ENCODE measurements around the gene BASP1.

BASP1 gene

DNA sequence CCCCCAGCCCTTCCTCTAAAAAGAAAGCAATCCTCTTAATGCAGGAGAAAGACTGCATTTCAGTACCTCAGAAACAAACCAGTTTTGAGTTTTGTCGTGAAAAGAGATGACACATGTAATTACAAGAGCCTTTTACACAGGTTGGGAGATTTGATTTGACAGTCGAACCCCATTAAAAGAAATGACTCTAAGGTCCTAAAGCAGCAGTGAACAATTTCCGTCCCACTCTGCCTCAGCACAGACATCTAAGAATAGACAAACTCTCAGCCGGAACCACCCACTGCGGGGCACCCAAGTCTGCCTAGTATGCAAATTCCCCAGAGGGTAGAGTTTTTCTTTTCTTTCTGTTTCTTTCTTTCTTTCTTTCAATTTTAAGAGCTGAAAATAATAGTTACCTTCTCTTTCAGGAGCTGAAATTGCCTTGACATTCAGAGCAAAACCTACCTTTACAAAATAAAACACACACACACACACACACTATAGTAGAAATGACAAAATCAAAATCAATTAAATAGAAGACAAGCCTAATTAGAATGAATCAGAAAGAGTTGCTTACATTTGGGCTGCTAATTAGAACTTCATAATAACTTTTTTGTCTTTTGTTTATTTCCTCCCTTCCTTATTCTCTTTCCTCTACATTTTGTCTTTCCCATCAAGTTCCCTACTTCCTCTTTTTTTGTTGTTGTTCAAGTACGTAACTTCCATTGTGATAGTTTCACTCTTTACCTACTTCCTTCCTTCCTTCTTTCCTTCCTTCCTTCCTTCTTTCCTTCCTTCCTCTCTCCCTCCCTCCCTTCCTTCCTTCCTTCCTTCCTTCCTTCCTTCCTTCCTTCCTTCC lies 65.1 kb downstream of the BASP1 start:
- Histone ChIP-seq H3K4me3 (replicated peaks; ENCODE audit: insufficient read depth, low read length) (no peak overlapping the region), H3K27me3 (ENCODE audit: insufficient read depth, poor library complexity, severe bottlenecking) (no peaks in the 10 kb centered on the region), H3K27ac (replicated peaks) (no peak overlapping the region)
- no peak for DNase-seq (ENCODE audit: low read depth in 1 of 2, low spot score in 1 of 2)
- TF ChIP-seq POLR2AphosphoS5 (IDR thresholded peaks at IDR 0.05; ENCODE audit: low read depth) (no peak), SPI1 (IDR thresholded peaks at IDR 0.05; ENCODE audit: borderline replicate concordance, low read depth) (peak; percentile 80; the same call in 1 of the 2 replicates)

DNA sequence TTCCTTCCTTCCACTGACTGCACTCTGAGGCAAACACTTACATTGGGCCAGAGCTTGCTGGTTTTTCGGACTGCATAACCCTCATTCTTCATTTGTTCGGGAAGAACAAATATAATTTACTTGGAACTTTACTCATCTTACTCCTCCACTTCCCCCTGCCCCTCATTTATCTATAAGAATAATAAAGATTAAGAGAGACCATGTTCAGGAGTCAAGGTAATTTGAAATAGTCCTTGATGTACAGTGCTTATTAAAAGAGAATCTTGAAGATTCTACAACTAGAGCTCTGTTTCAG lies 65.6 kb downstream of the BASP1 start:
- DNase-seq (ENCODE audit: low read depth in 1 of 2, low spot score in 1 of 2): no peak
- H3K27me3 ChIP-seq (ENCODE audit: insufficient read depth, poor library complexity, severe bottlenecking): no peaks in the 10 kb centered on the region
- H3K27ac ChIP-seq (replicated peaks): no peak overlapping the region
- H3K4me3 ChIP-seq (replicated peaks; ENCODE audit: insufficient read depth, low read length): no peak overlapping the region
- no peak for TF ChIP-seq SPI1 (IDR thresholded peaks at IDR 0.05; ENCODE audit: borderline replicate concordance, low read depth)
- TF ChIP-seq POLR2AphosphoS5 (IDR thresholded peaks at IDR 0.05; ENCODE audit: low read depth): no peak
- TF ChIP-seq GABPA (IDR thresholded peaks at IDR 0.05; ENCODE audit: low read depth): no peak
- TF ChIP-seq, protein P1, sequence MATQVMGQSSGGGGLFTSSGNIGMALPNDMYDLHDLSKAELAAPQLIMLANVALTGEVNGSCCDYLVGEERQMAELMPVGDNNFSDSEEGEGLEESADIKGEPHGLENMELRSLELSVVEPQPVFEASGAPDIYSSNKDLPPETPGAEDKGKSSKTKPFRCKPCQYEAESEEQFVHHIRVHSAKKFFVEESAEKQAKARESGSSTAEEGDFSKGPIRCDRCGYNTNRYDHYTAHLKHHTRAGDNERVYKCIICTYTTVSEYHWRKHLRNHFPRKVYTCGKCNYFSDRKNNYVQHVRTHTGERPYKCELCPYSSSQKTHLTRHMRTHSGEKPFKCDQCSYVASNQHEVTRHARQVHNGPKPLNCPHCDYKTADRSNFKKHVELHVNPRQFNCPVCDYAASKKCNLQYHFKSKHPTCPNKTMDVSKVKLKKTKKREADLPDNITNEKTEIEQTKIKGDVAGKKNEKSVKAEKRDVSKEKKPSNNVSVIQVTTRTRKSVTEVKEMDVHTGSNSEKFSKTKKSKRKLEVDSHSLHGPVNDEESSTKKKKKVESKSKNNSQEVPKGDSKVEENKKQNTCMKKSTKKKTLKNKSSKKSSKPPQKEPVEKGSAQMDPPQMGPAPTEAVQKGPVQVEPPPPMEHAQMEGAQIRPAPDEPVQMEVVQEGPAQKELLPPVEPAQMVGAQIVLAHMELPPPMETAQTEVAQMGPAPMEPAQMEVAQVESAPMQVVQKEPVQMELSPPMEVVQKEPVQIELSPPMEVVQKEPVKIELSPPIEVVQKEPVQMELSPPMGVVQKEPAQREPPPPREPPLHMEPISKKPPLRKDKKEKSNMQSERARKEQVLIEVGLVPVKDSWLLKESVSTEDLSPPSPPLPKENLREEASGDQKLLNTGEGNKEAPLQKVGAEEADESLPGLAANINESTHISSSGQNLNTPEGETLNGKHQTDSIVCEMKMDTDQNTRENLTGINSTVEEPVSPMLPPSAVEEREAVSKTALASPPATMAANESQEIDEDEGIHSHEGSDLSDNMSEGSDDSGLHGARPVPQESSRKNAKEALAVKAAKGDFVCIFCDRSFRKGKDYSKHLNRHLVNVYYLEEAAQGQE (IDR thresholded peaks at IDR 0.05; ENCODE audit: insufficient replicate concordance, low read depth): no peak
- TF ChIP-seq, protein P2, sequence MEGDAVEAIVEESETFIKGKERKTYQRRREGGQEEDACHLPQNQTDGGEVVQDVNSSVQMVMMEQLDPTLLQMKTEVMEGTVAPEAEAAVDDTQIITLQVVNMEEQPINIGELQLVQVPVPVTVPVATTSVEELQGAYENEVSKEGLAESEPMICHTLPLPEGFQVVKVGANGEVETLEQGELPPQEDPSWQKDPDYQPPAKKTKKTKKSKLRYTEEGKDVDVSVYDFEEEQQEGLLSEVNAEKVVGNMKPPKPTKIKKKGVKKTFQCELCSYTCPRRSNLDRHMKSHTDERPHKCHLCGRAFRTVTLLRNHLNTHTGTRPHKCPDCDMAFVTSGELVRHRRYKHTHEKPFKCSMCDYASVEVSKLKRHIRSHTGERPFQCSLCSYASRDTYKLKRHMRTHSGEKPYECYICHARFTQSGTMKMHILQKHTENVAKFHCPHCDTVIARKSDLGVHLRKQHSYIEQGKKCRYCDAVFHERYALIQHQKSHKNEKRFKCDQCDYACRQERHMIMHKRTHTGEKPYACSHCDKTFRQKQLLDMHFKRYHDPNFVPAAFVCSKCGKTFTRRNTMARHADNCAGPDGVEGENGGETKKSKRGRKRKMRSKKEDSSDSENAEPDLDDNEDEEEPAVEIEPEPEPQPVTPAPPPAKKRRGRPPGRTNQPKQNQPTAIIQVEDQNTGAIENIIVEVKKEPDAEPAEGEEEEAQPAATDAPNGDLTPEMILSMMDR (IDR thresholded peaks at IDR 0.05; ENCODE audit: insufficient read depth, low read length): no peak

DNA sequence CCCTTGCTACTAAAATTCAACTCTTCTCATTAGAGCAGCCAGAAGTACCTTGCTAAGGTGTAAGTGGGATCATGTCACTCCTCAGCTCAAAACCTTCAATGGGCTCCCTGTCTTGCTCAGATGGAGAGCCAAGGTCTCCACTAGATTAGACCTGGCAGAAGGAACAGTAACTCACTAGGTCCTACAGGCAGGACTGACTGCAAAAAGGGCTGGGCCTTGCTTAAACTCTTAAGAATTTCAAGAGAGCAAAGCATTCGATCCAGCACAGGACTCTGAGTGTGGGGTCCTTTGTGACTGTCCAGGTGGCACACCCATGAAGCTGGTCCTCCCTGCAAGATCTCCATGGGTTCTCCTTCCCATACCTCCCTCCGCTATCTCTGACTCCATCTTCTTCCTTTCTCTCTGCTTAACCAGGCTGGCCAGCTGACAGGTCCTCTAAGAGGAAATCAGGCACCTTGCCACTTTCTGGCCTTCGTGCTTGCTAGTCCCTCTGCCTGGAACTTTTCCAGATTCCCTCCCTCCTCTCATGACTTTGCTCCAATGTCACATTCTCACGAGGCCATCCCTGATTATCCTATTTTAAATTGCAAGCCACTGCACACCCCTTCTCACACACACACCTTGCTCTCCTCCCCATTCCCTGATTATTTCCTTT lies 70.2 kb downstream of the BASP1 start:
- no peaks in the 10 kb centered on the region for H3K27me3 ChIP-seq (ENCODE audit: insufficient read depth, poor library complexity, severe bottlenecking)
- no peak for DNase-seq (ENCODE audit: low read depth in 1 of 2, low spot score in 1 of 2)
- H3K4me3 ChIP-seq (replicated peaks; ENCODE audit: insufficient read depth, low read length): no peak overlapping the region
- TF ChIP-seq GABPA (IDR thresholded peaks at IDR 0.05; ENCODE audit: low read depth) (no peak), SPI1 (IDR thresholded peaks at IDR 0.05; ENCODE audit: borderline replicate concordance, low read depth) (no peak), POLR2AphosphoS5 (IDR thresholded peaks at IDR 0.05; ENCODE audit: low read depth) (no peak)
- TF ChIP-seq, protein P1 (IDR thresholded peaks at IDR 0.05; ENCODE audit: insufficient replicate concordance, low read depth): no peak
- TF ChIP-seq, protein P2 (IDR thresholded peaks at IDR 0.05; ENCODE audit: insufficient read depth, low read length): no peak
- H3K27ac ChIP-seq (replicated peaks): no peak overlapping the region

DNA sequence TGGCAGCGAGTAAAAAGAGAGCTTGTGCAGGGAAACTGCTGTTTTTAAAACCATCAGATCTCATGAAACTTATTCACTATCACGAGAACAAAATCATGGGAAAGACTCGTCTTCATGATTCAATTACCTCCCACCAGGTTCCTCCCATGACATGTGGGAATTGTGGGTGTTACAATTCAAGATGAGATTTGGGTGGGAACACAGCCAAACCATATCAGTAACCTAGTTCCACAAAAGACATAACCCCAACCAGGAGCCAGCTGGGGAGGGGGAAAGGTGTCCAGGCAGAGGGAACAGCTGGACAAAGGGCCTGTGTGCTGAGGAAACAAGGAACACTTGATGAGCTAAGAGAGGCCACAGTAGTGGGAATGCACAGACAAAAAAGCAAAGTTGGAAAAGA lies 71.1 kb downstream of the BASP1 start:
- no peak for TF ChIP-seq GABPA (IDR thresholded peaks at IDR 0.05; ENCODE audit: low read depth)
- TF ChIP-seq, protein P2 (IDR thresholded peaks at IDR 0.05; ENCODE audit: insufficient read depth, low read length): no peak
- TF ChIP-seq, protein P1 (IDR thresholded peaks at IDR 0.05; ENCODE audit: insufficient replicate concordance, low read depth): no peak
- no peak for TF ChIP-seq POLR2AphosphoS5 (IDR thresholded peaks at IDR 0.05; ENCODE audit: low read depth)
- TF ChIP-seq SPI1 (IDR thresholded peaks at IDR 0.05; ENCODE audit: borderline replicate concordance, low read depth): no peak
- DNase-seq (ENCODE audit: low read depth in 1 of 2, low spot score in 1 of 2): no peak
- Histone ChIP-seq H3K4me3 (replicated peaks; ENCODE audit: insufficient read depth, low read length) (no peak overlapping the region), H3K27ac (replicated peaks) (no peak overlapping the region), H3K27me3 (ENCODE audit: insufficient read depth, poor library complexity, severe bottlenecking) (no peaks in the 10 kb centered on the region)
